K562 (cell line): ENCODE measurements around the gene SLC29A2. TPM values are rescaled to one million over a fixed set of nuclear protein-coding genes. Genes with fewer than 3 reads are reported as not detected.

Experiments used
- ATAC-seq: fragments of 200-7000 bp; cut with Tn5 transposase; 3 replicates; pipeline ENCODE4 v1.9.1; 2020; ENCODE audit warnings: moderate library complexity
- BruUV-seq: library from RNA; stranded (reverse); fragments of 400-500 nt; replicated peaks from 2 replicates; lab custom pipeline; 2021; lab: Mats Ljungman, UMichigan
- CTCF ChIA-PET: fragments of 300-600 bp; formaldehyde crosslinking; extraction: SDS; loops from one replicate; lab custom pipeline; 2021; ENCODE audit warnings: low intra/inter-chr PET ratio; lab: Yijun Ruan, JAX
- POLR2A ChIA-PET: fragments of 300-600, 350-650 bp; sonication (Branson Sonifier 250); formaldehyde crosslinking; extraction: SDS; loops from one replicate; lab custom pipeline; 2021; ENCODE audit warnings: antibody characterized with exemption, inconsistent platforms; lab: Yijun Ruan, JAX
- DNase-seq, 4 experiments: peaks; one replicate each; pipeline versions ENCODE4 v3.0.0 to v3.0.0-alpha.2; 2011 to 2018; ENCODE audit warnings: low spot score in 3 of 4, mixed read lengths in 3 of 4; ENCODE audit errors: extremely low read depth in 1 of 4
- FAIRE-seq: peaks from 2 replicates; lab custom pipeline; 2011; peaks lifted over from hg19 to GRCh38; lab: Jason Lieb, UNC
- H2AFZ ChIP-seq: 2 replicates; pipeline ENCODE4 v1.6.0; 2011; ENCODE audit warnings: low read depth, low read length, control low read depth, inconsistent platforms
- H3K27ac ChIP-seq: fragments of 200-600 bp; 3 replicates; pipeline ENCODE4 v1.8.0; 2011; ENCODE audit warnings: low read depth, mild to moderate bottlenecking, control low read depth, inconsistent platforms, low read length, moderate library complexity, mixed read lengths; ENCODE audit errors: extremely low read depth
- H3K27me3 ChIP-seq, 2 experiments: fragments of 300-600 bp in 1 of 2; 2 replicates in 1 of 2; 3 replicates in 1 of 2; pipeline versions ENCODE4 v1.6.0 to v1.8.0; 2011; ENCODE audit warnings: inconsistent platforms in 2 of 2, low read length in 2 of 2, mild to moderate bottlenecking in 1 of 2, mixed read lengths in 1 of 2, moderate library complexity in 1 of 2; ENCODE audit not compliant: control insufficient read depth in 2 of 2, insufficient read depth in 2 of 2
- H3K36me3 ChIP-seq: fragments of 300-600 bp; 3 replicates; pipeline ENCODE4 v1.8.0; 2011; ENCODE audit warnings: mild to moderate bottlenecking, low read length, inconsistent platforms; ENCODE audit not compliant: control insufficient read depth, insufficient read depth
- H3K4me1 ChIP-seq, 2 experiments: fragments of 200-600 bp in 1 of 2; replicated peaks in 1 of 2; 2 replicates in 1 of 2; 3 replicates in 1 of 2; pipeline versions ENCODE4 v1.5.1 to v1.8.0; 2011; ENCODE audit warnings: inconsistent platforms in 2 of 2, low read length in 2 of 2, mild to moderate bottlenecking in 1 of 2, mixed read lengths in 1 of 2, moderate library complexity in 1 of 2; ENCODE audit not compliant: control insufficient read depth in 2 of 2, insufficient read depth in 2 of 2
- H3K4me2 ChIP-seq: 2 replicates; pipeline ENCODE4 v1.6.1; 2011; ENCODE audit warnings: low read length, control low read depth, inconsistent platforms, mixed read lengths; ENCODE audit not compliant: insufficient read depth
- H3K4me3 ChIP-seq: fragments of 200-600 bp; sonication (generic), shearing (Covaris generic); 2 replicates; pipeline ENCODE4 v1.5.1; 2016; ENCODE audit warnings: control low read depth, inconsistent platforms
- H3K79me2 ChIP-seq: fragments of 200-600 bp; 3 replicates; pipeline ENCODE4 v1.8.0; 2011; ENCODE audit warnings: low read length, inconsistent platforms; ENCODE audit not compliant: control insufficient read depth, insufficient read depth
- H3K9ac ChIP-seq, 2 experiments: 2 replicates each; pipeline versions ENCODE4 v1.6.0 to v1.6.1; 2011; ENCODE audit warnings: low read depth in 2 of 2, low read length in 2 of 2, control low read depth in 1 of 2, inconsistent platforms in 1 of 2, mild to moderate bottlenecking in 1 of 2, mixed read lengths in 1 of 2; ENCODE audit not compliant: insufficient read depth in 1 of 2
- H3K9me1 ChIP-seq: one replicate; pipeline ENCODE4 v1.6.0; 2011; ENCODE audit warnings: inconsistent platforms, mild to moderate bottlenecking, low read length, moderate library complexity; ENCODE audit not compliant: control insufficient read depth, insufficient read depth
- H3K9me3 ChIP-seq: replicated peaks from 2 replicates; pipeline ENCODE4 v1.5.1; 2011; ENCODE audit warnings: low read depth, low read length, inconsistent platforms; ENCODE audit not compliant: control insufficient read depth, insufficient read depth
- H4K20me1 ChIP-seq: replicated peaks from 2 replicates; pipeline ENCODE4 v1.6.1; 2011; ENCODE audit warnings: low read length, inconsistent platforms, mixed read lengths; ENCODE audit not compliant: control insufficient read depth, insufficient read depth
- SMARCA5 ChIP-seq: fragments of 450-650 bp; IDR thresholded peaks from 2 replicates; pipeline ENCODE4 v1.6.1; 2016
- ZNF121 ChIP-seq: sonication (generic); formaldehyde crosslinking; conservative IDR thresholded peaks from 2 replicates; pipeline ENCODE4 v1.8.0; 2022; ENCODE audit warnings: missing genetic modification reagents
- WGBS: fragments of 100-300 bp; shearing (Covaris generic); methylation state at CpG from one replicate; pipeline ENCODE4 v1.1.6; 2016; ENCODE audit warnings: low coverage, mixed read lengths; ENCODE audit not compliant: insufficient coverage; ENCODE audit errors: missing lambda C conversion rate; 5-methylcytosine and 5-hydroxymethylcytosine counted together
- in situ Hi-C: fragments of 300-500 bp; cut with MboI; formaldehyde crosslinking; loops from 4 replicates; pipeline ENCODE4 v1.15.0; 2018; ENCODE audit warnings: inconsistent platforms, mixed read lengths
- intact Hi-C: fragments of 100-400 bp; cut with micrococcal nuclease; formaldehyde crosslinking; loops from 2 replicates; pipeline ENCODE4 v1.14.2; 2022
- polyA plus RNA-seq, 8 experiments: library from polyadenylated mRNA; depleted of rRNA in 4 of 8; stranded (reverse) in 5 of 8; unstranded in 3 of 8; fragments of >200 nt; fragmentation: Nextera tagmentation in 2 of 8; fragmentation: Illumina TruSeq in 1 of 8; extraction: Ambion mirVana in 2 of 8; extraction: Trizol in 1 of 8; gene quantifications; 2 replicates each; pipeline versions ENCODE4 v1.2.1 to v1.2.3, GENCODE V29; 2011 to 2014; ENCODE audit warnings: inconsistent platforms in 1 of 8, missing spikeins in 1 of 8
- total RNA-seq, 7 experiments: library from RNA; depleted of rRNA in 6 of 7; stranded (reverse); fragments of >200 nt in 6 of 7; fragmentation: Illumina TruSeq in 2 of 7; extraction: Trizol in 2 of 7; gene quantifications; 2 replicates each; pipeline versions ENCODE4 v1.2.1 to v1.2.3, GENCODE V29; 2011 to 2021; ENCODE audit warnings: low replicate concordance in 1 of 7
- TF ChIP-seq, protein P1 (sequence below), 3 experiments: IDR thresholded peaks in 2 of 3; conservative IDR thresholded peaks in 1 of 3; 2 replicates each; pipeline ENCODE4 v1.5.1; 2011 to 2012; ENCODE audit warnings: low read length in 3 of 3, mild to moderate bottlenecking in 3 of 3, control low read depth in 2 of 3, improper control_type of control experiment in 1 of 3, inconsistent platforms in 1 of 3, low read depth in 1 of 3, mixed read lengths in 1 of 3, moderate library complexity in 1 of 3; ENCODE audit not compliant: insufficient read depth in 2 of 3

SLC29A2 gene
- total and polyA plus RNA-seq, 9 of the 15 experiments (the other 6 are each of a cell fraction or from before 2014, with no cell fraction given): 2.4 to 48.6 (median 14.2) TPM

DNA sequence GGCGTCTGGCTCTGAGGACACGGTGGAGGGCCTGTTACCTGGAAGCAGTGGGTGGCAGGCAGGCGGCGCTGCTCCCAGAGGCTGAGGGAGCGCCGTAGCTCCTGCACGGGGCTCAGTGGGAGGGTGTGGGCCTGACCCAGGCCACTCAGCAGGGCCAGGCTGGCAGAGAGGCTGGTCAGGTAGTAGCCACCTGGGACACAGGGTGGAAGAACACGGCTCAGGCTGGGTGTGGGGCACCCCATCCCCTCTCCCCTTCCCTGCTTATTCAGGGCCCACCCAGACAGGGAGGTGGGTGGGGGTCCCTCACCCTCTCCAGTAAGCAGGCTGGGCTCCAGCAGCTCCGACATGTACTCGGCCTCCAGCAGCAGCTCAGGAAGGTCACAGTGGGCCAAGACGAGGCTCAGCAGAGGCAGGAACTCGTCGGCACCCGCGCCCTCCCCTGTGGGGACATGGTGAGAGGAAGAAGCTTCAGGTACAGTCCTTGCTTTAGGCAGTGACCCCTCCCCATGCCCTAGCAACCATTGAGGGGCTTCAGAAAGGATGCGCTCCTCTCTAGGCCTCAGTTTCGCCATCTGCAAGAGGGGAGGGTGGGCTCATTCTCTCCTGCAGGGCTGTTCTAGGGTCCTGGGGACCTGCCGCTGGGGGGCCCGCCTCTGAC lies 38.2 kb downstream of the SLC29A2 start:
- no peak for DNase-seq
- Histone ChIP-seq H3K27me3 (no peaks in the 10 kb centered on the region), H2AFZ (no peak overlapping the region), H3K9me3 (no peaks in the 10 kb centered on the region), H3K4me3 (no peak overlapping the region), H3K4me1 (peaks cover 19 to 74% of the 10 kb centered on the region in 2 experiments), H3K36me3 (peaks cover 13% of the 10 kb centered on the region; the same call in 1 of the 3 replicates), H3K27ac (no peak overlapping the region), H3K4me2 (no peak overlapping the region), H3K9me1 (no peaks in the 10 kb centered on the region), H3K9ac (peak overlapping the region in 1 of 2 experiments; percentile 61; a peak in 2 of 4 replicates), H3K79me2 (no peaks in the 10 kb centered on the region), H4K20me1 (0 out of 2 replicates have a peak, but pooled peaks cover 3% of the 10 kb centered on the region)
- no peak for ATAC-seq
- intact Hi-C loops: no loop called here
- ChIA-PET CTCF (interaction anchor here (0.9 kb wide), 1 partner anchor 75 kb away, joined by 3 read pairs; no protein-coding TSS in a partner anchor), POLR2A (interaction anchor here (1.0 to 1.2 kb wide), 2 partner anchors 9 to 15 kb away, joined by 3 to 6 read pairs; no protein-coding TSS in a partner anchor)
- no peak for FAIRE-seq
- TF ChIP-seq SMARCA5: 0 out of 2 replicates have a peak, but pooled peaks have one; percentile 2
- TF ChIP-seq ZNF121 (CRISPR knock-in tag): no peak
- TF ChIP-seq, protein P1, sequence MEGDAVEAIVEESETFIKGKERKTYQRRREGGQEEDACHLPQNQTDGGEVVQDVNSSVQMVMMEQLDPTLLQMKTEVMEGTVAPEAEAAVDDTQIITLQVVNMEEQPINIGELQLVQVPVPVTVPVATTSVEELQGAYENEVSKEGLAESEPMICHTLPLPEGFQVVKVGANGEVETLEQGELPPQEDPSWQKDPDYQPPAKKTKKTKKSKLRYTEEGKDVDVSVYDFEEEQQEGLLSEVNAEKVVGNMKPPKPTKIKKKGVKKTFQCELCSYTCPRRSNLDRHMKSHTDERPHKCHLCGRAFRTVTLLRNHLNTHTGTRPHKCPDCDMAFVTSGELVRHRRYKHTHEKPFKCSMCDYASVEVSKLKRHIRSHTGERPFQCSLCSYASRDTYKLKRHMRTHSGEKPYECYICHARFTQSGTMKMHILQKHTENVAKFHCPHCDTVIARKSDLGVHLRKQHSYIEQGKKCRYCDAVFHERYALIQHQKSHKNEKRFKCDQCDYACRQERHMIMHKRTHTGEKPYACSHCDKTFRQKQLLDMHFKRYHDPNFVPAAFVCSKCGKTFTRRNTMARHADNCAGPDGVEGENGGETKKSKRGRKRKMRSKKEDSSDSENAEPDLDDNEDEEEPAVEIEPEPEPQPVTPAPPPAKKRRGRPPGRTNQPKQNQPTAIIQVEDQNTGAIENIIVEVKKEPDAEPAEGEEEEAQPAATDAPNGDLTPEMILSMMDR (IDR thresholded peaks at IDR 0.05 in 2 of 3, conservative IDR thresholded peaks at IDR 0.05 in 1 of 3; ENCODE audit: insufficient read depth in 2 of 3, low read depth in 1 of 3, low read length in 3 of 3): peak in 1 of 3 experiments; percentile 22; a peak in 1 of 6 replicates
- in situ Hi-C loops: no loop called here
- no TSS peak for BruUV-seq
- 47% methylated on average over 19 of the region's 19 CpGs for WGBS
